HG02840 (cell line): ENCODE measurements around the gene SLC7A1.

Source experiments
- ATAC-seq: cut with Tn5 transposase; IDR thresholded peaks from one replicate; pipeline ENCODE4 v1.9.1; 2021; ENCODE audit warnings: mild to moderate bottlenecking, moderate library complexity, moderate number of reproducible peaks; ENCODE audit not compliant: unreplicated experiment, low FRiP score

Gene SLC7A1

GRCh38 chr13:29587645-29588044, 7.8 kb downstream of the SLC7A1 start:
- ATAC-seq: no peak

DNA sequence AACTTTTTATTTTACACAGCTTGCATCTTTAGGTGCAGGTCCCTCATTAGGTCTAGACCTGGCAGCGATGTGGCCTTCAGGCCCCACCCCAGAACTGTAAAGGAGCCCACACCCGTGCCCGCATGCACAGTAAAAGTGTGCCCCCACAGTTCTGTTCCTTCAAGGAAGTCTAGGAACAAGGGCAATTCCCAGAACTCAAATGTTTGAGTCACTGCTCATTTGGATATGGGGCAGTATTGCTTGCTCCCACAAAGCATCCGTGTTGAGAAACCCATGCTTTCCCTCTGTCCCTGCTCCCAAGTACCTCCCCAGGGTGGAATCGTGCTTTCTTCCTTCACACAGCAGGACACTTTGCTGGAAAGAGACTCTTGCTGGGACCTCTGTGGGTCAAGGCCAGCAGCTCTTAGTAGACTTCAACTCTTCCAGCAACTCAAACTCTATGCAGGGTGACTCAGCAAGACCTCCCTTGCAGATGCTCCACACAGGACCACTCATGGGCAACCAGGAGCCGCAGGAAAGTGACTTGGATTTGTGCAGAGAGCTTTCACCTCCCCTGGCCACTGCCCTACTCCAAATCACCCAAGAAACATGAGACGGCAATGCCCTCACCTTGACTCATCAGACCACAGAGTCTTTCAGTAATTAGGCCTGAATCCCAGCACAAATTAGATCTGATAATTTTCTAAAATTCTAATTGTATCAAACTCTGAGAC, 12.3 kb downstream of the SLC7A1 start:
- no peak for ATAC-seq

GRCh38 chr13:29582171-29582570, 13.3 kb downstream of the SLC7A1 start:
- no peak for ATAC-seq

DNA sequence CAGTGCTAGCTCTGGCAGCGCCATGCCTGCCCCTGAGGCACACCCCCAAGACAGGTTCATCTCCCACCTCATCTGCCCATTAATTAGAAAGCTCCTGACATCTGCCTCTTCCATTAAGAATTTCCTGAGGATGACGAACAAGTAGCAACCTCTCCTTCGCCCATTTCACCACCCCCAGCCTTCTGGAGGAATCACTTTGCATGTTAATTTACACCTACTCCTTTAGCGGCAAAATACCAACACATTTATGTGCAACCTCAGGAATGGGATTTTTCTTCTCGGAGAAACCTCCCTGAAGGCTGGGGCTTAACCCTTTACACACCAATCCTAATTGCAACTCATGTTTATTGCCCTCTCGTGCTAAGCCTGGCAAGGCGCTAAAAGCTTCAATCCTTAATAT, 13.8 kb downstream of the SLC7A1 start:
- no peak for ATAC-seq

- no peak for ATAC-seq
Observed at GRCh38 chr13:29579094-29579493, 16.4 kb downstream of the SLC7A1 start.

DNA sequence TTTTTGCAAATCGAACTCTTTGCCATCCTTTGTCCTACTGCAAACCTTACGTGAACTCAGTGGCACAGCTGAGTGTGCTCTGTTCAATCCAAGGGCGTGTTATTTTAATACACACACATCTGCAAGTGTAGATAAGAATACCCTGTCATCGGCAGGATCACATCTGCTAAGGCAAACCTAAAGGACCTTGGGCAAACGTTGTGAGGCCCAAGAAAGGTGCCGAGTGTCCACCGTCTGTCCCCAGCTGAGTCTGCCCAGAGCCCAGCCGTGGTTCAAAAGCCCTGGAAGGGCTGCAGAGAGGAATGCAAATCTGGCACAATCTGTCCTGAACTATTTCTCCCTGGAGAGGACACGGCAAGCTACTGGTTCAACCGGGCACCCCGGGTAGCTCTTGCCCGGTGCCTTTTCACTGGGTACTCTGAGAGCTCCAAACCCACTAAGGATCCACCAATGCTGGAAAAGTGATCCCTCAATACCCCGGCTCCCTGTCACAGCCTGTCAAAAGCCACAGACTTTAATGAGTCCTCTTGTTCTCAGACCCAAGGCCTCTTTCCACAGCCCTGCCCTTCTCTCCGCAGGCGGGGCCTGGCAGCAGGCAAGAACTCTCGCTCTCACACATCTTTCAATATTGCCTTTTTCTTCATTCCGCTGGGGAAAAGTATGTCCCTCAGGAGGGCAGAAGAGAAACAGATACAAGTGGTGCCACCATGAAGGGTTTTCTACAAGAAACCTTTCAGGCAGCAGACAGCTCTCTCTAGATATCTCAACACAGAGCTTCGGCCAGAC, 17.0 kb downstream of the SLC7A1 start:
- no peak for ATAC-seq

- no peak for ATAC-seq
Observed at GRCh38 chr13:29577136-29578051, 18.1 kb downstream of the SLC7A1 start.

GRCh38 chr13:29576581-29576980, 18.9 kb downstream of the SLC7A1 start:
- ATAC-seq: no peak

DNA sequence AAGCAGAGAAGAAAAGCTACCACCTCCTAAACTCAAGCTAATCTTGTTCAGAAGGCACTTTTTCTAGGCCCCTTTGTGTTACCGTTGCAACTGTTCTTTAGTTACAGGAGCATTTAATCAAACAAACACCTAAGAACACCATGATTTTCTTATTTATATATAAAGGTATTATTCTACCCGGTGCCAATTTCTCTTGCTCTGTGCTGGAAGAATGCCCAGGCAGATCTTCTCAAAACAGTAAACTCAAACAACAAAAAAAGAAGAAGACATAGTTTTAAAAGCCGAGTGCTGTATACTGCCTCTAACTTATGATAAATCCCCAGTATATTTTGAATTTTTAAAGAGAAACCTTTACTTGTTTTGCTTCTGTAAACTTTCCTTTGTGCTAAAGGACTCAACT, 20.4 kb downstream of the SLC7A1 start:
- no peak for ATAC-seq

DNA sequence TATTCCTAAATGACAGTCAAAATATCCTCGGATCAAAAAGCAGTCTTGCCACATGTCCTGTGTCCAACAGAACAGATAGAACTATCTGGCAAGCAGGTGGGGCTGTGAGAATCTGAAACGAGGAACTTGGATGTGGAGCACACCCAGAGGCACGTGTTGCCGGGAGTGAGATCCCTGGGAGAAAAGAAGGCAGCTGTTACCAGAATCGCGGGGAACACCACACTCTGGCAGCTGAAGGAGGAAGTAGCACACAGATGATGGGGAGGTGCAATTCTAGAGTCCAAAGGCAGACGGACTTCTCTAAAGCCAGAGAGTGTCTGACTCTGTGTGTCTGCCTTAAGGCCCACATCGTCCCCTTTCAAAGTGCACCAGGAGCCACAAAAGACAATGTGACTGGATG, 22.3 kb downstream of the SLC7A1 start:
- no peak for ATAC-seq

- no peak for ATAC-seq
Observed at GRCh38 chr13:29572575-29572974, 22.9 kb downstream of the SLC7A1 start.

- ATAC-seq: no peak
Observed at GRCh38 chr13:29571876-29572570, 23.5 kb downstream of the SLC7A1 start.

GRCh38 chr13:29570051-29570654, 25.3 kb downstream of the SLC7A1 start:
- no peak for ATAC-seq

DNA sequence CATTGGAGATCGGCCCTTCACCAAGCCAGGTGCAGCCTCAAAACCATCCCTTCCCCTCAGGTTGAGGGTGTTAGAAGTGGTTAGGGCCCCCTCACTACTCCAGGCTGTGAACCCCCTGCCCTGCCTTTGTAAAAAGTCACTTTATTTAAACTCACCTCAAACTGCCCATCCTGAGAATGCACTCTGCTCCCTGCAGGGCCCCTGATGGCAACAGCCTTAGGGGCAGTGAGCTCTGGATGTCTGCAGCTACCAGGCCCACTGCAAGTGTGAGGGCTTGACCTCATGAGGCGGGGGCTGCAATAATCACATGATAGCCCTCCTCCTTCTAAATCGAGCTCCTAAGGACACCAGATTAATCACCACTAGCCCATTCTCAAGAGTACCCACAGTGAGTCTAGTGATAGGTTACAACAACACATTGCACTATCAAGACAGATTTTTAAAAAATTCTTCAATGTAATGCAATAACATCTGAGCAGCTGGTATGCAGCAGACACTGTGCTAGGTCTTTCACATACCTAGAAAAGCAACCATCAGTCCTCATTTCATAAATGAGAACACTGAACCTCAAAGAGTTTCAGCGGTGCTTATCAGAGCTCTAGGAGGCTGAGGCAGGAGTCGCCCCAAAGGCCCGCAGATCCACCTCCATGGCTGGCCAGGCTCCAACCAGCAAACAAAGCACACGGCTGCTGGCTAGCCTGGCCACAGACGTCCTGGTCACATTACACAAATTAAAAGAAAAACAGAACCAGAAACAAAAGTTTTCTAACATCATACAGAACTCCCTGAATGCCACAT, 26.0 kb downstream of the SLC7A1 start:
- ATAC-seq: no peak

DNA sequence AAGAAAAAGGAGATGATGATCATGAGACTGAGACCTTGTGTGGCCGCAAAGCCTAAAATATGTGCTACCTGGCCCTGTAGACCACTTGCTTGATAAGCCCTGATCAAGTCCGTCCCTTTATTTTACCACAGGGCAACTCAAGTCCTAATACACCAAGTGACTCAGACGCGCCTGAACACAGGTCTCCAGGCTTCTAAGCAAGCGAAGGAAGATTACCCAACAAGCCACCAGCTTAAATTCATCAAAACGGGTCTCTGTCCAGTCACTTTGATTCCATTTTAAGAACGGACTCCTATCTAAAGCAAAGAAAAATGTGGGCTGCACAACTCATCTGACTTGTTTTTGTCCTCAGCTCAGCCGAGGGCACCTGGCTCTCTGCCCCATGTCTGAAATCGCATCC, 26.8 kb downstream of the SLC7A1 start:
- no peak for ATAC-seq

GRCh38 chr13:29567411-29567810, 28.1 kb downstream of the SLC7A1 start:
- no peak for ATAC-seq

- ATAC-seq: no peak
Observed at GRCh38 chr13:29566206-29566605, 29.3 kb downstream of the SLC7A1 start.

GRCh38 chr13:29564818-29565217, 30.7 kb downstream of the SLC7A1 start:
- no peak for ATAC-seq

GRCh38 chr13:29564373-29564772, 31.1 kb downstream of the SLC7A1 start:
- ATAC-seq: no peak
